Muscle of back (tissue), 11 donors: ENCODE data around the gene PCCA. TPM values are rescaled to one million over a fixed set of nuclear protein-coding genes. Genes with fewer than 3 reads are reported as not detected.
"Not testable (repeated sequence)": the region's sequence is repeated elsewhere in the genome, so short reads cannot be mapped to it uniquely, and the experiment has no call there.

Source experiments
- DNase-seq, 3 donors: peaks; one replicate each; pipeline versions ENCODE4 v3.0.0 to v3.0.0-alpha.2; 2013
- polyA plus RNA-seq, 10 donors: library from polyadenylated mRNA; unstranded; fragments of 120-200 nt; gene quantifications; one replicate each; pipeline ENCODE4 v1.2.1, GENCODE V29; 2013; ENCODE audit not compliant: insufficient read length in 10 of 10

Gene PCCA
- polyA plus RNA-seq, 10 donors = 23.8 to 41.1 (median 30.3) TPM

- no peak for DNase-seq
Measured at GRCh38 chr13:100182900-100183490, 94.1 kb downstream of the PCCA start.

DNA sequence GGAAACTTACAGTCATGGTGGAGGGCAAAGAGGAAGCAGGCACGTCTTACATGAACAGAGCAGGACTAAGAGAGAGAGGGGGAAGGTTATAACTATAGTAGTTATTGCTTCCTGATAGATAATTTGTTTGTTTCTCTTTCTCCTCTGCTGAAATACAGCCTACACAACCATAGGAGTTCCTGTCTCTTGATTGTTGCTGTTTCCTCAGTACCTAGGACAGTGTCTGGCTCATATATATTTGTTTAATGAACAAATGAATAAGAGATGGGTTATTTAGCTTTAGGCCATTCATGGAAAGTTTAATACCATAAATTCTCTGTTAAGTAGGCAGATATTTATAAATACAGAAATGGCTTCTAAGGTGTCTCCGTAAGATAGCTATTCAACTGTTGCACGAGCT, 95.2 kb downstream of the PCCA start:
- no peak for DNase-seq

DNA sequence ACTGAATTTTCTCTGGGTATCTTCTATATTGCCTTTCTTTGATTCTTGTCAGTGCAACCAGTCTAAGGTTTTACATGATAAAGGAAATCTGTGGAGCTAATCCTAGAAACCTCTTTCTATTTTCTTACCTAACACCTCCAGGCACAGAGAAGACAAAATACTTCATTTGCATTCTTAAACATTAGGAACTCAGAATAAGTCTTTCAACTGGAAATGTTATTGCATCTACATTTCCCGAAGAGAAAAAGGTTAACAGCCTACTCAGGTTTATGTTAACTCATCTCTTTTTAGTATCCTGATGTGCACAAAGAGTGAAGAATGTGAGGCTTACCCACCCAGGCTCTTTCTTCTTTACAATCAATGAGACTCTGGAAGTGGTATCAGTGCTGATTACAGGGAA, 106.7 kb downstream of the PCCA start:
- DNase-seq = no peak

DNA sequence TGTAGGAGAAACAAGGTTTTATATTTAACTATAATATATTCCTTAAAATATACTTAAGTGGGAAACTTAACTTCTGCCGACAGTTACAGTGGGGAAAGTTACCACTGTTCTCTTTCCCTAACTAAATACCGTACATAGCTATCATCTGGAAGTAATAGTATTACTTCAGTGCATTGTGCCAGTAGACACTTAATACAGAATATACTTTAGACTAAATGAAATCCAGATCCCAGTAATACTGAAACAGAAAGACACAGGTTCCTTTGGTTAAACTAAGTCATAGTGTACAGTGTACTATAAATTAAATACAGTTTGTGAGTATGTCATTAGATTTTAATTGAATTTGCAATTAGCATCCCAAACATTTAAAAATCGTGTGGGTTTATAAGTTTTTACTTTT, 107.5 kb downstream of the PCCA start:
- DNase-seq = peak; percentile 10 to 44 (median 24)

DNA sequence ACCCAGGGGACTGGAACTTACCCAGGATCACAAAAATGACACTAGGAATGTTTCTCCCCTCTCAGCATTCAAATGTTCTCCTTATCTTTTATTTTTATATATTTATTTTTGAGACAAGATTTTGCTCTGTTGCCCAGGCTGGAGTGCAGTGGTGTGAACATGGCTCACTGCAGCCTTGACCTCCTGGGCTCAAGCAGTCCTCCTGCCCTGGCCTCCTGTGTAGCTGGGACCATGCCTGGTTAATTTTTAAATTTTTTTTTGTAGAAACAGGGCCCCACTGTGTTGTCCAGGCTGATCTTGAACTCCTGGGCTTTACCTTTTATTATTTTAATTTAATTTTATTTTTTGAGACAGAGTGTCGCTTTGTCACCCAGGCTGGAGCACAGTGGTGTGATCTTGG, 108.2 kb downstream of the PCCA start:
- no peak for DNase-seq

DNA sequence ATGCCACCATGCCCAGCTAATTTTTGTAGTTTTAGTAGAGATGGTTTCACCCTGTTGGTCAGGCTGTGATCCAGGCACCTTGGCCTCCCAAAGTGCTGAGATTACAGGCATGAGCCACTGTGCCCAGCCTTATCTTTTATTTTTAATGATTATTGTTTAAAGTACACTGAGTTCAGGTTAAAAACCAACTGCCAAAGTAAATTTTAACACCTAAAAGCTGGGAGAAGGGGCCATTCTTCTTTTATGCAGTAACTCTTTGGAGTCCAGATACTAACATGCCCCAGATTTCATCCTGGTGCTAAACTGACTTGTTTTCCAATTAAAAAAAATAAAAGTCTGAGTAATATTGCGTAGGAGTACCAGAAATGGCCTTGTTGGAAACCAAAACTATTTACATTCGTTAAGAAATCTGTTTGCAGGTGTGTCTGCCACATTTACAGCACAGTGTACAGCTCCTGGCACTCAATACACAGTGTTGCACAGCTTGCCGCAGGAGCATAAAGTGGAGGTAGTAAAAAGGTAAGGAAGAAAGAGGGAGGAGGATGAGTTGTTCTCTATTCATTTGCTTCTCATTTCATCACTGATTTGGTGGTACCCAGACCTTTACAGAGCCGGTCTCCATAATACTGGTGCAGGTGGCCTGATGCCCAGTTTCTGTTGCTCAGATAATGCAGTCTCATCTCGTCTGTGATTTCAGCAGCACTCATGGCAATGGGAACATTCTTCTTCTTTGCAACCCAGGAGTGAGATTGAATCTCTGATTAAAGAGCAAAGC, 108.9 kb downstream of the PCCA start:
- no peak for DNase-seq

- DNase-seq = peak in 1 of 3 donors; percentile 45
Measured at GRCh38 chr13:100203696-100204367, 114.9 kb downstream of the PCCA start.

GRCh38 chr13:100208002-100208401, 119.1 kb downstream of the PCCA start:
- DNase-seq = no peak

GRCh38 chr13:100208626-100209025, 119.7 kb downstream of the PCCA start:
- DNase-seq = no peak

DNA sequence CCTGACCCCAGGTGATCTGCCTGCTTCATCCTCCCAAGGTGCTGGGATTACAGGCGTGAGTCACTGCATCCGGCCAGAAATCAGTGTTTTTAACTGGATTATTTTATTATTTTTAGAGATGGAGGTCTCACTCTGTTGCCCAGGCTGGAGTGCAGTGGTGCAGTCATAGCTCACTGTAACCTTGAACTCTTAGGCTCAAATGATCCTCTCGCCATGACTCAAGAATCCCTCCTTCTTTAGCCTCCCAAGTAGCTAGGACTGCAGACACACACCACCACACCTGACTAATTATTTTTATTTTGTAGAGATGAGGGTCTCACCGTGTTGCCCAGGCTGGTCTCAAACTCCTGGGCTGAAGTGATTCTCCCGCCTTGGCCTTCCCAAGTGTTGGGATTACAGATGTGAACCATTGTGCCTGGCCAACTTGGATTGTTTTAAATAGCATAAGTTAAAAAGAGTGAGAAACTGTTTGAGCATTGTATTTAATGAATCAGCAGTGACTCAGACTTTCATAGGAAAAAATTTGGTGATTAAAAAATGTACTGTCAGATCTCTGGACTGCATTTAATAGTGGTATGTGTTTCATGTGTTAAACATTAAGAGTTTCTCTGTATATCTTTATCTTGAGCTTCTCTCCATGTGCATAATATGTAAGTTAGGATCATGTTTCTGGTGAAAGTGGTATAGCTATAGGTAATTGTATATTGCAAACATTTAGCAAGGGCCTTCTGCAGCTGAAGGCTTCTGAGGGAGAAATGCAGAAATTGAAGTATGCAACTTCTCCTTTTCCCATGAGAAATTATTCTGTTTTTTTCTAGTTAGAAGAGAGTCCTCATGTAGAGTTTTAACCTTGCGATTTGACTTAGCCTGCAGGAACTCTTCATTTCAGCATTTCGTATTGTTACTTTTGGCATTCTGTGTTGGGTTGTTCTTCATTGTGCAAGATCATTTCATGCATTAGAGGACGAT, 121.2 kb downstream of the PCCA start:
- peak in 1 of 3 donors; percentile 51 for DNase-seq

DNA sequence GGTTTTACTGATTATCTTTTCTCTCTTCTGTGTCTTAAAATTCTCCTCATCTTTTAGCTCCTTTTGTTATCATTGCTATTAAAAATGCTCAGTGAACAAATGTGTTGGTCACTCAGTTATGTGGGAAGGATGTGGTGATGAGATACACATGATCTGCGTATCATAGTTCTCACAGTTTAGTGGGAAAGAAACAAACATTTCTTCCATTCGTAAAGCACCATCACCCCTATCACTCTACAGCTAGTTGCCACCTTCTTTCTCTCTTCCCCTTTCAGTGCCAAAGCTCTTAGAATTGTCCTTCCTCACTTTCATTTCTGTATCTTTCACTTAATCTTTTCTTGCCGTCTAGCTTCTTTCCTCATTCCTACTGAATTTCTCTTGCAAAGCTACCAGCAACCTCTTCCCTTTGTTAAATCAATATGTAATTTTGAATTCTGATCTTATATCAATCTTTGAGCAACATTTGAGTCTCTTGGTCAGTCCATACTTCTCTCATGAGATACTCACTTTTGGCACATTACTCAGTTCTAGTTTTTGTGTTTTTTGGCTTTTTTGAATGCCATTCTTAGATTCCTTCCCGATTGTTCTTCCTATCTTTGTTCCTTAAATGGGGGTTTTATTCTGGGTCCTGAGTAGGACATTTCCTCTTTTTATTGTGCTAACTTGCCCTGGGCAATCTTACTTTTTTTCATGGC, 122.3 kb downstream of the PCCA start:
- DNase-seq = no peak

DNA sequence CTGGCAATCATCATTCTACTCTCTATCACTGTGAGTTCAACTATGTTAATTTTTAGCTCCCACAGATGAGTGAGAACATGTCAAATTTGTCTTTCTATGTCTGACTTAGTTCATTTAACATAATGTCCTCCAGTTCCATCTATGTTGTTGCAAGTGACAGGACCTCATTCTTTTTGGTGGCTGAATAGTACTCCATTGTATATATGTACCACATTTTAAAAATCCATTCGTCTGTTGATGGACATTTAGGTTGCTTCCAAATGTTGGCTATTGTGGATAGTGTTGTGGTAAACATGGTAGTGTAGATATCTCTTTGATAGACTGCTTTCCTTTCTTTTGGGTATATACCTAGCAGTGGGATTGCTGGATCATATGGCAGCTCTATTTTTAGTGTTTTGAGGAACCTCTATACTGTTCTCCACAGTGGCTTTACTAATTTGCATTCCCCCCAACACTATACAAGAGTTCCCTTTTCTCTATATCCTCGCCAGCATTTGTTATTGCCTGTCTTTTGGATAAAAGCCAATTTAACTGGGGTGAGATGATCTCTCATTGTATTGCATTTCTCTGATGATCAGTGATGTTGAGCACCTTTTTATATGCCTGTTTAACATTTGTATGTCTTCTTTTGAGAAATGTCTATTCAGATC, 124.1 kb downstream of the PCCA start:
- DNase-seq = no peak

GRCh38 chr13:100213576-100213975, 124.7 kb downstream of the PCCA start:
- DNase-seq = no peak

DNA sequence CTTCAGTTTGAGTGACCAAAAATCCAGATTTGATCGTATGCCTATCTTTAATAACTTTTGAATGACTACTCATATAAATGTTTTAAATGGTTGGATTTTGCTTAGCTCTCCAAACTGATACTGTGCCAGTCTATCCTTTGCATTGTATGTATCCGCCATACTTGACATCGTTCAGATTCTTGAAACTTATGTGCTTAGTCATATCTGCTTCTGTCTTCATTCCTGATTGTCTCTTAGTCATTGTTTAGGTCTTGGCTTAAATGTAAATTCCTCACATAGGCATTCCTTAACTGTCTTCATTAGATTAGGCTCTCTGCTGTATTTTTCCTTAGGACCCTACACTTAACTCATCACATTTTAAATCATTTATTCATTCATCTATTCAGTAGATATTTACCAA, 126.0 kb downstream of the PCCA start:
- peak in 1 of 3 donors; percentile 81 for DNase-seq

GRCh38 chr13:100221166-100221565, 132.3 kb downstream of the PCCA start:
- DNase-seq = no peak

DNA sequence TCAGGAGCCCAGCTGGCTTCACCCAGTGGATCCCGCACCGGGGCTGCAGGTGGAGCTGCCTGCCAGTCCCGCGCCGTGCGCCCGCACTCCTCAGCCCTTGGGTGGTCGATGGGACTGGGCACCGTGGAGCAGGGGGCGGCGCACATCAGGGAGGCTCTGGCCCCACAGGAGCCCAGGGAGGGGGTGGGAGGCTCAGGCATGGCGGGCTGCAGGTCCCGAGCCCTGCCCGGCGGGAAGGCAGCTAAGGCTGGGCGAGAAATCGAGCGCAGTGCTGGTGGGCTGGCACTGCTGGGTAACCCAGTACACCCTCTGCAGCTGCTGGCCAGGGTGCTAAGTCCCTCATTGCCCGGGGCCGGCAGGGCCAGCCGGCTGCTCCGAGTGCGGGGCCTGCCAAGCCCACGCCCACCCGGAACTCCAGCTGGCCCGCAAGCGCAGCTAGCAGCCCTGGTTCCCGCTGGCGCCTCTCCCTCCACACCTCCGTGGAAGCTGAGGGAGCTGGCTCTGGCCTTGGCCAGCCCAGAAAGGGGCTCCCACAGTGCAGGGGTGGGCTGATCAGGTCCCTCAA, 135.2 kb downstream of the PCCA start:
- not testable (repeated sequence) for DNase-seq

DNA sequence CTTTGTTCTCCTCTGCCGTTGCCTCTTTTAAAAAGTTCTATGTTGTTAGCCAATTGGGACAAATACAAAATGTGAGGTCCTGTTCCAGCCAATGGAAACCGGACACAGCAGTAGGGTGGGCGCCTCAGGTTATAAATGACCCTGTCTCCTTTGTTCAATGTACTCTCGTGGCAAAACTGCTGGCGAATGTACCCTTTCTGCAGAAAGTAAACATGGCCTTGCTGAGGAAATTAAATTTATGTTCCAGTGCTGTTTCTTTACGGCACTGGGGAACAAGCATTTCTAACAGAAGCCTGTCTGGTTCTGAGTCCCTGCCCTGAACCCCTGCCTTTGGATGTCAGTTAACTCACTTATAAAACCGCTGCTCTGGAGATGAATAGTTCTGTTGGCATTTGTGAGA, 140.7 kb downstream of the PCCA start:
- DNase-seq = no peak

GRCh38 chr13:100230769-100231149, 141.9 kb downstream of the PCCA start:
- no peak for DNase-seq

DNA sequence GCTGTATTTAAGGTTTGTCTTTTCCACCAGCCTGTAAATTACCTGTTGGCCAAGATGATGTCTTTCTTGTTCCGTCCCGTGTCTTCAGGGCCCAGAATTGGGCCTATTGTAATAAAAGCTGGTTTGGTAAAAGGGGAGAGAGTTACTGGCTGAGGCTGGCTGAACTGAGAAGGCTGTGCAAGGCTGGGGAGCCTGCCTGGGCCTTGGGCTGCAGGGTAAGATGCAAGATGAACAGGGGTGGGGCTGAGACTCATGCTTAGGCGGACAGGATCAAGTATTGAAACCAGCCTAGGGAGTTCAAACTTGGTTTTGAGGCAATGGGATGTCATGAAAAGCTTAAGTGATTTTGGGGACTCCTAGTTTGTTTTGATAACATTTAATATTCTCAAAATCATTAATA, 142.3 kb downstream of the PCCA start:
- DNase-seq = no peak

DNA sequence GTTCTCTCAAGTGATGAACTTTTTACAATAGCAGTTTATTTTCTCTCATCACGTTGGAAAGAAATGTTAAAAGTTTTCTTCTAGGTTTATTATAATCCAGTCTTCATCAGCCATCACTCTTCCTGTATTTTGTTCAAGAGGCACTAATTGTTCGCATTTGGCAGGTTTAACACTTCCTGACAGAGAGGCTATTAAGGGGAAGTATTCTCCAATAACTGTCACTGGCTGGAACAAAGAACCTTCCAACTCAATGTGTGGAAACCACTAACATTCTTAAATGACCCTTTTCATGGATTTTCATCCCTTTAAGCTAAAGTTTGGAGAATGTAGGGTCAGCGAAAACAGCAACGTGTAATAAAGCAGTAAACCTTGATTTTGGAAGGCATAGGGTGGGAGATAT, 145.1 kb downstream of the PCCA start:
- DNase-seq = peak in 1 of 3 donors; percentile 15
